ENCODE measurements around the gene WNT8A.

- no peak for TF ChIP-seq TAF1 (IDR thresholded peaks at IDR 0.05; ENCODE audit: borderline replicate concordance, low read depth, low read length)
- TF ChIP-seq POLR2AphosphoS5 (IDR thresholded peaks at IDR 0.05; ENCODE audit: low read depth, low read length), result no peak
Observed at GRCh38 chr5:138035605-138036537, 48.0 kb upstream of the WNT8A start.
